ENCODE measurements around the gene PATJ.

PATJ gene

GRCh38 chr1:62011006-62011405 is 268.7 kb downstream of the PATJ start:
- DNase-seq = no peak

- DNase-seq = no peak
Measured at GRCh38 chr1:62012095-62012494, 269.8 kb downstream of the PATJ start.

- DNase-seq = no peak
Measured at GRCh38 chr1:62012836-62013235, 270.6 kb downstream of the PATJ start.

- no peak for DNase-seq
Measured at GRCh38 chr1:62013264-62013663, 271.0 kb downstream of the PATJ start.

GRCh38 chr1:62022382-62022983 is 280.2 kb downstream of the PATJ start:
- DNase-seq = no peak

GRCh38 chr1:62024690-62025089 is 282.4 kb downstream of the PATJ start:
- no peak for DNase-seq

- DNase-seq = no peak
Measured at GRCh38 chr1:62025154-62025553, 282.9 kb downstream of the PATJ start.

- no peak for DNase-seq
Measured at GRCh38 chr1:62025892-62026291, 283.6 kb downstream of the PATJ start.

- DNase-seq = no peak
Measured at GRCh38 chr1:62029704-62030103, 287.4 kb downstream of the PATJ start.

GRCh38 chr1:62034790-62035189 is 292.5 kb downstream of the PATJ start:
- no peak for DNase-seq

GRCh38 chr1:62037274-62037673 is 295.0 kb downstream of the PATJ start:
- no peak for DNase-seq

- DNase-seq = no peak
Measured at GRCh38 chr1:62038594-62039284, 296.5 kb downstream of the PATJ start.

- no peak for DNase-seq
Measured at GRCh38 chr1:62040450-62040849, 298.2 kb downstream of the PATJ start.

- DNase-seq = no peak
Measured at GRCh38 chr1:62040973-62041372, 298.7 kb downstream of the PATJ start.

- DNase-seq = no peak
Measured at GRCh38 chr1:62043154-62043553, 300.9 kb downstream of the PATJ start.

- no peak for DNase-seq
Measured at GRCh38 chr1:62045574-62045973, 303.3 kb downstream of the PATJ start.

GRCh38 chr1:62046927-62047326 is 304.6 kb downstream of the PATJ start:
- DNase-seq = no peak

- no peak for DNase-seq
Measured at GRCh38 chr1:62050165-62050564, 307.9 kb downstream of the PATJ start.

GRCh38 chr1:62052946-62053345 is 310.7 kb downstream of the PATJ start:
- no peak for DNase-seq

GRCh38 chr1:62054188-62054587 is 311.9 kb downstream of the PATJ start:
- DNase-seq = no peak

- DNase-seq = no peak
Measured at GRCh38 chr1:62057230-62057629, 314.9 kb downstream of the PATJ start.

GRCh38 chr1:62057641-62058290 is 315.5 kb downstream of the PATJ start:
- DNase-seq = no peak

GRCh38 chr1:62058956-62059355 is 316.7 kb downstream of the PATJ start:
- DNase-seq = no peak

GRCh38 chr1:62062087-62062486 is 319.8 kb downstream of the PATJ start:
- no peak for DNase-seq

All from central memory CD4-positive, alpha-beta T cell (primary cell).